Stimulated activated CD4-positive, alpha-beta T cell treated with anti-CD3 and anti-CD28 coated beads, TNF-alpha, amount 100 ng/mL, for 1 hour (primary cell): ENCODE measurements around the gene EML4.
A peak's percentile ranks its signal among the peaks of the same experiment; 100 is the strongest.
"Not testable (repeated sequence)": the region's sequence is repeated elsewhere in the genome, so short reads cannot be mapped to it uniquely, and the experiment has no call there.

Source experiments
- DNase-seq, 3 donors: peaks; one replicate each; pipeline ENCODE4 v3.0.0-alpha.2; 2020; ENCODE audit warnings: low read depth in 3 of 3, low spot score in 1 of 3

EML4 gene

DNA sequence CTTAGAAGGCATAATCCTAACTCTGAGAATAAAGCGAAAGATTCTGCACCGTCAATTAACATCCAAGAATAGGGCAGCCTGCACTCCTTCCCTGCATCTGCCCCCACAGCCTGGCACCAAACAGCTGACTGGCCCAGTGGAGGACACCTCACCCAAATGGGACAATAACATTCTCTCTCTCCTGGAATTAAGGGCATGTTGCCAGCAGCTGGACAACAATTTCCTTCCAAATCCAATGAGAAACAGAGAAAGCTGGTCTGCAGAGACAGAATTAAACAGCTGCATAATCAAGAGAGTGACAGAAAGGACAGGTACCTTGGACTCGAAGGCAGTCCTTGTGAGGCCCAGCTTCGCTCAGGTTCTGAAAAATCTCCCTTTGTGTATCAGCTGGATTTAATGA is 176.8 kb downstream of the EML4 start:
- no peak for DNase-seq

DNA sequence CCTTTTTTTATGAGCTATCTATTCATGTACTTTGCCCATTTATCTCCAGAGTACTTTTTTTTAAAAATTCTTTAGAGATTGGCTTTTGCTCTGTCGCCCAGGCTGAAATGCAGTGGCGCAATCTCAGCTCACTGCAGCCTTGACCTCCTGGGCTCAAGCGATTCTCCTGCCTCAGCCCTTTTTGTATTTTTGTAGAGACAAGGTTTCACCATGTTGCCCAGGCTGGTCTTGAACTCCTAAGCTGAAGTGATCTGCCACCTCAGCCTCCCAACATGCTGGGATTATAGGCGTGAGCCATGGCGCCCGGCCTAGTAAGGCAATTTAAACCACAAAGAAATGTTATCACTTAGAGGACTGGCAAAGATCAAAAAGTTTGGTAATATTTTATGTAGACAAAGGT is 177.7 kb downstream of the EML4 start:
- not testable (repeated sequence) for DNase-seq

- not testable (repeated sequence) for DNase-seq
These were observed 178.4 kb downstream of the EML4 start for GRCh38 chr2:42347518-42347917.

DNA sequence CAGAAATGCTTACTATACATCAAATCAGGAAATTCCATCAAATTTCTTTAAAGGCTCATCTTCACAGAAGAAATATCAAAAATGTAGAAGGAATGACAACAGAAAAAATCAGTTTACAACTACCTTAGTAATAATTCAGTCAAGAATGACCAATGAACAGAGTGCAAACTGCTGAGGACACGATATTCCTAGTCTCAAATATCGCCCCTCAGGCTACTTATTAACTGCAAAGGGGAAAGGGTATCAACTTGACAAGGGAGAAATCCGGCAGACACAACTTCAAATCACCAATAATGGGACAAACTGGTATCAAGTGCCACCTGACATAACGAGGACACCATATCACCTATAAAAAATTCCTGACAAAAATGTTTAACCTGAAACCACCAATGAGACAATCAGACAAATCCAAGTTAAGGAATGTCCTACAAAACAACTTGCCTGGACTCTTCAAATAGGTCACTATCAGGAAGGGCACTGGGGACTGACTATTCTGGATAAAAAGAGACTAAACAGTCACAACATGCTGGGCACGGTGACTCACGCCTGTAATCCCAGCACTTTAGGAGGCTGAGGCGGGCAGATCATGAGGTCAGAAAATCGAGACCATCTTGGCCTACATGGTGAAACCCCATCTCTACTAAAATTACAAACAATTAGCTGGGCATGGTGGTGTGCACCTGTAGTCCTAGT is 179.1 kb downstream of the EML4 start:
- no peak for DNase-seq

GRCh38 chr2:42350434-42351063 is 181.4 kb downstream of the EML4 start:
- DNase-seq = no peak

GRCh38 chr2:42351864-42352263 is 182.7 kb downstream of the EML4 start:
- DNase-seq = no peak

DNA sequence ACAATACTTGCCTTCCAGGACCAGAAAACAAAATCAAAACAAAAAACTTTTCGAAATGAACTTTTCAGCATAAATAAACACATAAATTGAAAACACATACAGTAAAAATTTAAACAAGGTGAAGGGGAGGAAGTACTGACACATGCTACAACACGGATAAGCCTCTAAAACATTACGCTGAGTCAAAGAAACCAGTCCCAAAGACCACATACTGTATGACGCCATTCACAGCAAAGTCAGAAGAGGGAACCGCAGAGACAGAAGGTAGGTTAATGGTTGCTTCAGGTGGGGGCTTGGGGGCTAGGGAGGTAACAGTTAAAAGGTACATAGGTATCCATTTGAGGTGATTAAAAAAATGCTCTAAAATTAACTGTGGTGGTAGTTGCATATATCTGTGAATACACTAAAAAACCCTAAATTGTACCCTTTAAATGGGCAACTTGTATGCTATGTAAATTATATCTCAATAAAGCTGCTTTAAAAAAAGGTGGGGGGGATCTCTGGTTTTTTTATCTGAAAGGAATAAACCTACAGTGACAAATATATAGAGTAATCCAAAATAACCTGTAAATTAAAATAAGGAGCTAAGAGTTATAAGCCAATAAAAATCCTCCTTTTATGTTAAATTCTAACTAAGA is 184.8 kb downstream of the EML4 start:
- no peak for DNase-seq

DNA sequence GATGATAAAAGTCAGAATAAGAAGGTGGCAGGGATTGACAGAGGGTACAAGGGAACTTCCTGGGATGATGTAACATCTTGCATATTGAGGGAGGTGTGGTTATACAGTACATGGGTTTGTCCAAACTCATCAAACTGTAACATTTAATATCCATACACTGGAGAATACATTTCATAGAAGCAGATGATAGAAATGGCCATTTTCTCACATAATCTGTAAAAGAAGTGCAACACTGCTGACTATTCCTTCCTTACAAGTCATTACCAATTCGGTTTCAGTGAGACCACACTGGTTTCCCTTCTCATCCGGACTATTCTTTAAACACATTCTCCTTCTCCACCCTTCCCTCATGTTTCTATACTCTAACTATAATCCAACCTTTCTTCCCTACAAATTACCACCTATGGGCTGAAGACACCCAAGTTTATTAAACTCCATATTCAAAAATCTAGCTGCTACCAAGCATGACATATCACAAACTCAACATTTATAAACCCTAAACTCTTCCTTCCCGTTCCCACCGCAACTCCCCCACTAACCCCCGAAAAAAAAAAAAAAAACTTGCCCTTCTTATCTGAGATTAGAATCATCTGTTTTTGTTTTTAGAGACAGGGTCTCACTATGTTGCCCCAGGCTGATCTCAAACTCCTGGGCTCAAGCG is 190.3 kb downstream of the EML4 start:
- no peak for DNase-seq

DNA sequence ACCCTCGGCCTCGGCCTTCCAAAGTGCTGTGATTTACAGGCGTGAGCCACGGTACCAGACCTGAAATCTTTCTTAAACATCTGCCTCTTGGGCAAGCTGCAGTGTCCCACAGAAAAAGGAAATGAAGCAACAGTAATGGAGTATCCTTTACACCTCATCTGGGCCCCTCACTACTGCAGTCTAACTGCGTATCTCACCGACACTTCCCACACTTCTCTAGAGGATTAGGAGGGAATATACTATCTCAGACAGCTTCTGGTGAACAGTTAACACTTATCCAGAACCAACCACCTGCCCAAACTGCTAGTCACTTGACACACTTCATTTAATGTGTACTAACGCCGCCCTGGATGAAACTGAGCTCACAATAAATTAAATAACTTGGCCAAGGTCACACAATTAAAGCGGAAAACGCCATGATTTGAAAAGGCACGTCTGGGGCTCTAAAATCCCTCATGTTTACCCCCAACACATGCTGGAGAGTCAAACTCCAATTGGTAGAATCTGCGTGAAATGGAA is 190.9 kb downstream of the EML4 start:
- no peak for DNase-seq

DNA sequence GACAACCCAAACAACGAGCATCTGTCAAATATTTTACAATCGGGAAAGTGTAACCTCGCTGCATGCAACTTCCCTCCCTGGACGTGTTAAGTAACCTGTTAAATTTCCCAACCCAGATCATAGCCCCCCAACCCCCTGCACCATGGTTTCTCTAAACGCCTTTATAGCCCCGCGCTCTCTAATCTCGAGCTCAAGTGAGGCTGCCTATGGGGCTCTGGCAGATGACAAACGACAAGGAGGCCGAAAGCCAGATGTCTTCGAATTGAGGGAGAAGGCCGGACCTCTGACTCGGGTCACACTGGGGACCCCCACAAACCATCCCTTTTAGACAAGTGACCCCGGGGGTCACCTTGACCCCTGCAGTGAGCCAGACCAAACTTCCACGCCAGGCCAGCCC is 191.3 kb downstream of the EML4 start:
- no peak for DNase-seq

- peak; percentile 89 to 96 (median 96) for DNase-seq
These were observed 192.0 kb downstream of the EML4 start, which contains the start of gene COX7A2L for GRCh38 chr2:42360890-42361727. COX7A2L (minus strand) TSS chr2:42361217; CDS start chr2:42361161, 56 bp downstream.

- no peak for DNase-seq
These were observed 192.7 kb downstream of the EML4 start for GRCh38 chr2:42361728-42362283.

DNA sequence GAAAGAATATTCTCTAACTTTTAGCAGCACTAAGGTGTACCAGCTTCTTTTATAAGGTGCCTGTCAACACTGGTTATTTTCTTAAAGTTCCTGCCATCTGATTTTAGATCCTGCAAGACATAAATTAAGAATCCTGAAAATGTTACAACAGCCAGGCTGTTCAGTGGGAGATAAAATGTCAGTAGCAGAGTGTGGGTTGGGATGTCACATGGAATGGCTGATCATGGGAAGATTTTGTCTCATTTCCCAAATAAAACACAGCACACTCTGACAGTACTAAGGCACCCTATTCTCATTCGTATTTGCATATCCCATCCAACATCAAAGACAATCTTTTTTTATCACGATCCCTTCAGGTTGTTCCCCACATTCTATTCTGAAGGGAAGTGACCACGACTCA is 194.3 kb downstream of the EML4 start:
- DNase-seq = no peak

DNA sequence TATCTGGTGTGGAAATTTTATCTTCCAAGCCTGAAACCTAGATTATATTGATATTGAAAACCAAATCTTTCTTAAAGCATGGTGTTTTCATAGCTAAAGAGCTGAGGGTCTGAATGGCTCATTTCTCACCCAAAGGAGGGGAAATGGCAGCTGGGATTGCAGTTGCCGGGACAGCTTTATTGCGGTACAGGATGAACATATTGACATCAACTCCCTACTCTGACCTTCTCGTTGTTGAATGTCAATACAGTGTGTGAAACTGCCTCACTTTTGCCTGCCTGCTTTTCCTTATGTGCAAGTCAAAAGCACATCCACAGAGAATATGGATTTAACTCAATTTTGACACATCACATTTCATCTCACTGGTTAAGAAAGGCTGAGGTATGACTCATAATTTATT is 195.5 kb downstream of the EML4 start:
- DNase-seq = no peak

DNA sequence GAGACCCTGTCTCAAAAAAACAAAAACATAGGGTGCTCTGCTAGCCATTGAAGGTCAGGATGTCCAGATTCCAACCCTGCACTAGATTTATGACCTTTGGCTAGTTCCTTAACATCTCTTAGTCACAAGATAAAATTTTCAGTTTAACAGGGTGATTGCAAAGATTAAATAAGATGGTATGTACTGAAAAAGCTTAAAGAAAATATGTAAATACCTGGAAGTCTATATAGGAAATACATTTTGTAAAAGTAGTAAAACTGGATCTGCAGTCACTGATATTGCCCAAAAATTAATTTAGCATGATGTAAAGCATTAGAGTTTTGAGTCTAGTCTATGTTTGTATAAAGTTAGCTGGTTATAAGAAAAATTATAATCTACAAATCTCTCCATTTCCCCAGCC is 197.3 kb downstream of the EML4 start:
- DNase-seq = no peak

DNA sequence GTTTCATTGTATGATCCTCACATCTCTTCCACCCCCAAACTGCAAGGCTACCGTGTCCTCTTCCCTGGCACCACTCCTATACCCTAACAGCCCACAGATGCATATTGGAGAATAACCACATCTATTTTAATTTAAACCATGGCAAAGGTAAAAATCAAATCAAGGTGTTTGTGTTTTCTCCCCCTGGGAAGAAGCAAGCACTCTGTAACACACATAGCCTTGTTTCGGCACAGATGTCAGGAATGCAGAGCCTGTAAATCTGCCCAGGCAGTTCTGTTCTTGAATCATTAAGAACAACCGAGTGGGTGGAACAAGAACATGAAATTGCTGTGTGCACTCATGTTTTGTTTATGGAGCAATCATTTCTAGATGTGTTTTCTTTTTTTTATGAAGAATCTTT is 198.7 kb downstream of the EML4 start:
- DNase-seq = no peak

DNA sequence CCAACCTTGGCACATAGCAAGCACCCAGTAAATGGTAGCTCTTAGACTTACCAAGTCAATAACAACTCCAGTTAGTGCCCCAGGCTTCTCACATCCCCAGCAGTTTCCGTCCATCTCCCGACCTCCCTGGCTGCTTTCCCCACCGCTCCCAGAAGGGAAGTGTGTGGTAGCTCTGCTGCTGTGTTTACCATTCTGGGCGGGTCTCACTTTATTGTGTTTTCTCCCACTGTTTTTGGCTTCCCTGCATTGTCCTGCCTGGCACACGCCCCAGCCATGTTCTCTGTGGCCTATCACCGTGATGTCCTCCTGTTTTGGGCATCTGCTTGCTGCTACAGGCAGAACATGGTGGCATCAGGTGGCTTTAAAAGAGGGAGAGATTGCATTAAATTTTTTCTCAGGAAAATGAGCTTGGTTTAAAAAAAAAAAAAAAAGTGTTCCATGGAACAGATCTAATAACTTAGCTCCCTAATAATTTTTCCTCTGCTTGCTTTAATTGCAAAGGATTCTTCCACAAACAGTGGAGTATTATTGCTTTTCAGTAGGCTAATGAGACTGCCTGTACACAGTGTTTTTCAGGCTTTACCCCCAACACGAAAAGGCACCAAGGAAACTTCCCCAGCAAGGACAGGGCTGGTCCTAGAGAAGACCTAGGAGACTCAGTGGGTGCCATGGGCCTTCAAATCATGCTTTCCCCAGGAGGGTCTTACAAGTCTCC is 199.8 kb downstream of the EML4 start:
- DNase-seq = no peak

DNA sequence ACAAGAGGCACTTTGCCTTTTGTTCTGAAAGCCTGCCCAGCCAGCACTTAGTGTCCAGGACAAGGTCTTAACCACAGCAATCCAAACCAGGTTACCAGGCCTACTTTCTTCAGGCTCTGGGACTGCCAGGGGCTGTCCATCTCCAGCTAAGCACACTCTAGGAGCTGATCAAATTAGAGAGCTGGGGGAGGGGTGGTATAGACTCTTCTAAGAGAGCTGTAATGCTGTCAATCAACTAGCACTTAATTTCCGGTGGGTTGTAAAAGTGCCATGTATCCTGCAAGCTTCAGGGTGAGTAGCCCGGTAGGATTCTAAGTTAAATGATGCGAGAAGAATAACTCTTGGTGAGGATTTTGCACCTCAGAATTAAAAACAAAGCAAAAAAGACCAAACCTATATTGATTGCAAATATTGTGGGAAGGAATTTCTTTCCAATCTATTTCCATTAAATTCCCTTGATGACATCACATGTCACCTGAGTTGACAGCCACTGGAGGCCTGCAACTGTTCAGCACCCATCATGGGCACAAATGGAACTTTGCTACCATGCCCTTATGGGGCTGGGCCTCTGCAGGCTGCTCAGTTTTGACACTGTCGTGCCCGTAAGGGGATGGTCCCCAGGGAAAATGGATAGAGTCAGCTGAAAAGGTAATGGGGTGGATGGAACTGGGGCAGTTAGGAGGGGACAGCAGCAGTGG is 200.5 kb downstream of the EML4 start:
- no peak for DNase-seq
